Measurements from ENCODE around the gene GFAP. TPM values are rescaled to one million over a fixed set of nuclear protein-coding genes. Genes with fewer than 3 reads are reported as not detected.

GFAP gene
- total and polyA plus RNA-seq, 12 donors, result 0.39 to 9.1 (median 1.4) TPM; not detected in 1

DNA sequence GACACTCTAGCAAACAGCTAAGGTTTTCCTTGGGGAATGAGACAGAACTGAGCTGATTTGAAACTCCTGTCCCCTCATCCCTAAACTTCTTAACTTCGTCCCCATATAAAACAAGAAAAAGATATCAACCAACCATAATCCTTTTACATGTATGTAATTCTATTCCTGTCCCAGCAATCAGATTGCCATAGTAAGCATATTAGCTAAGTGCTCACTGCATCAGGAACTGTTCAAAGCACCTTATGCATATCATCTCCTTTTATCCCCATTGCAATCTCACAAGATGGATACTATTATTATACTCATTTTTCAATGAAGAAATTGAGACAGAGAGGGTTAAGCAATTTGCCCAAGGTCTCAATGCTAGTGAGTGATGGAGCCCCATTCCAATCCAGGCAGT lies 25.5 kb upstream of the GFAP start:
- WGBS, 4 donors, result 62 to 82% (median 74%) methylated on average over 1 of the region's 1 CpG
- no peaks in the 10 kb centered on the region for H3K27me3 ChIP-seq
- no peak overlapping the region for H3K27ac ChIP-seq
- no peaks in the 10 kb centered on the region for H3K36me3 ChIP-seq (replicated peaks in 1 of 2)
- H3K9me3 ChIP-seq (replicated peaks in 1 of 3), result no peaks in the 10 kb centered on the region
- intact Hi-C loops (cut with DNase I), result no loop called here
- TF ChIP-seq POLR2A (IDR thresholded peaks at IDR 0.05), result no peak
- TF ChIP-seq, protein P1, sequence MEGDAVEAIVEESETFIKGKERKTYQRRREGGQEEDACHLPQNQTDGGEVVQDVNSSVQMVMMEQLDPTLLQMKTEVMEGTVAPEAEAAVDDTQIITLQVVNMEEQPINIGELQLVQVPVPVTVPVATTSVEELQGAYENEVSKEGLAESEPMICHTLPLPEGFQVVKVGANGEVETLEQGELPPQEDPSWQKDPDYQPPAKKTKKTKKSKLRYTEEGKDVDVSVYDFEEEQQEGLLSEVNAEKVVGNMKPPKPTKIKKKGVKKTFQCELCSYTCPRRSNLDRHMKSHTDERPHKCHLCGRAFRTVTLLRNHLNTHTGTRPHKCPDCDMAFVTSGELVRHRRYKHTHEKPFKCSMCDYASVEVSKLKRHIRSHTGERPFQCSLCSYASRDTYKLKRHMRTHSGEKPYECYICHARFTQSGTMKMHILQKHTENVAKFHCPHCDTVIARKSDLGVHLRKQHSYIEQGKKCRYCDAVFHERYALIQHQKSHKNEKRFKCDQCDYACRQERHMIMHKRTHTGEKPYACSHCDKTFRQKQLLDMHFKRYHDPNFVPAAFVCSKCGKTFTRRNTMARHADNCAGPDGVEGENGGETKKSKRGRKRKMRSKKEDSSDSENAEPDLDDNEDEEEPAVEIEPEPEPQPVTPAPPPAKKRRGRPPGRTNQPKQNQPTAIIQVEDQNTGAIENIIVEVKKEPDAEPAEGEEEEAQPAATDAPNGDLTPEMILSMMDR (IDR thresholded peaks at IDR 0.05), result no peak
- no peak overlapping the region for H3K4me3 ChIP-seq
- no peaks in the 10 kb centered on the region for H3K4me1 ChIP-seq (replicated peaks in 1 of 2)
- no peak for DNase-seq

GRCh38 chr17:44940317-44940716 lies 25.0 kb upstream of the GFAP start:
- WGBS, 4 donors, result 76 to 81% (median 79%) methylated on average over 4 of the region's 4 CpGs
- no peaks in the 10 kb centered on the region for H3K36me3 ChIP-seq (replicated peaks in 1 of 2)
- no peak overlapping the region for H3K4me3 ChIP-seq
- H3K27me3 ChIP-seq, result no peaks in the 10 kb centered on the region
- DNase-seq, result no peak
- intact Hi-C loops (cut with DNase I), result no loop called here
- no peaks in the 10 kb centered on the region for H3K9me3 ChIP-seq (replicated peaks in 1 of 3)
- no peak overlapping the region for H3K27ac ChIP-seq
- no peaks in the 10 kb centered on the region for H3K4me1 ChIP-seq (replicated peaks in 1 of 2)
- no peak for TF ChIP-seq POLR2A (IDR thresholded peaks at IDR 0.05)
- TF ChIP-seq, protein P1 (IDR thresholded peaks at IDR 0.05), result no peak

GRCh38 chr17:44935116-44935515 lies 19.8 kb upstream of the GFAP start:
- TF ChIP-seq POLR2A (IDR thresholded peaks at IDR 0.05), result no peak
- TF ChIP-seq, protein P1 (IDR thresholded peaks at IDR 0.05), result no peak
- Histone ChIP-seq H3K9me3 (replicated peaks in 1 of 3) (no peaks in the 10 kb centered on the region), H3K4me1 (replicated peaks in 1 of 2) (no peaks in the 10 kb centered on the region), H3K27ac (no peak overlapping the region), H3K36me3 (replicated peaks in 1 of 2) (no peaks in the 10 kb centered on the region), H3K4me3 (no peak overlapping the region), H3K27me3 (no peaks in the 10 kb centered on the region)
- 93 to 97% (median 95%) methylated on average over 3 to 9 of the region's 9 CpGs for WGBS, 4 donors
- intact Hi-C loops (cut with DNase I), result no loop called here
- DNase-seq, result no peak

DNA sequence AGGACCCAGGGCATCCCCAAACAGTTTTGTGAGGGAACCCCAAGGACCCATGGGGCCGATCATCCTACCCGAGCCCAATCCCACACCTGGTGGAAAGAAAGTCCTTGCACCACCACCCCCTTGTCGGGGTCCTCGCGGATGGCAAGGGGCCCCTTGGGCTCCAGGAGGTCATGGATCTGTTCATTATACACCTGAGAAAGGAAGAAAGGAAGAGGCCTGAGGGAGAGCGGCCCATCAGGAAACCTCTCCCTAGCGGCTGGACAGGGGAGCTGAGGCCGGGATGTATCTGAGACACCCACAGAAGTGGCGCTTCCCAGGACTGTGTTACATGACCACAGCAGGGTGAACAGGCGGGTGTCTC lies 19.4 kb upstream of the GFAP start:
- no peak for DNase-seq
- WGBS, 4 donors, result 97 to 99% (median 98%) methylated on average over 6 to 10 of the region's 10 CpGs
- Histone ChIP-seq H3K27ac (no peak overlapping the region), H3K27me3 (no peaks in the 10 kb centered on the region), H3K4me1 (replicated peaks in 1 of 2) (no peaks in the 10 kb centered on the region), H3K36me3 (replicated peaks in 1 of 2) (no peaks in the 10 kb centered on the region), H3K4me3 (no peak overlapping the region), H3K9me3 (replicated peaks in 1 of 3) (no peaks in the 10 kb centered on the region)
- TF ChIP-seq, protein P1 (IDR thresholded peaks at IDR 0.05), result no peak
- TF ChIP-seq POLR2A (IDR thresholded peaks at IDR 0.05), result no peak
- intact Hi-C loops (cut with DNase I), result loop anchor here in 1 of 2 donors (5.0 kb wide), 1 partner anchor 43 kb away; no protein-coding TSS in a partner anchor
